Spleen (tissue), 11 donors: ENCODE data around the gene TNFRSF25. TPM values are rescaled to one million over a fixed set of nuclear protein-coding genes. Genes with fewer than 3 reads are reported as not detected.
A peak's percentile ranks its signal among the peaks of the same experiment; 100 is the strongest.

Experiments
- DNase-seq: peaks from one replicate; pipeline ENCODE4 v3.0.0-alpha.2; 2020
- H3K27ac ChIP-seq, 8 donors: fragments of 200-600 bp; sonication (generic) in 7 of 8; 1 replicate in 4 of 8; 2 replicates in 4 of 8; pipeline versions ENCODE4 v1.5.0 to v1.8.0; 2016 to 2021; ENCODE audit warnings: inconsistent platforms in 4 of 8, mild to moderate bottlenecking in 4 of 8, moderate library complexity in 1 of 8
- H3K27me3 ChIP-seq, 7 donors: fragments of 200-600 bp; sonication (generic) in 6 of 7; replicated peaks in 1 of 7; 1 replicate in 4 of 7; 2 replicates in 3 of 7; pipeline versions ENCODE4 v1.5.0 to v1.8.0; 2016 to 2021; ENCODE audit warnings: inconsistent platforms in 3 of 7, mild to moderate bottlenecking in 1 of 7
- H3K36me3 ChIP-seq, 6 donors: fragments of 200-600 bp; sonication (generic) in 5 of 6; 1 replicate in 4 of 6; 2 replicates in 2 of 6; pipeline versions ENCODE4 v1.5.0 to v1.8.0; 2016 to 2021; ENCODE audit warnings: inconsistent platforms in 2 of 6
- H3K4me1 ChIP-seq, 6 donors: fragments of 200-600 bp; sonication (generic) in 5 of 6; 1 replicate in 3 of 6; 2 replicates in 3 of 6; pipeline versions ENCODE4 v1.5.0 to v1.8.0; 2016 to 2021; ENCODE audit warnings: inconsistent platforms in 3 of 6
- H3K4me3 ChIP-seq, 8 donors: fragments of 200-600 bp; sonication (generic) in 7 of 8; 1 replicate in 4 of 8; 2 replicates in 4 of 8; pipeline versions ENCODE4 v1.5.0 to v1.8.0; 2016 to 2021; ENCODE audit warnings: inconsistent platforms in 4 of 8, mild to moderate bottlenecking in 4 of 8, moderate library complexity in 2 of 8
- H3K9me3 ChIP-seq, 8 donors: fragments of 200-600 bp; sonication (generic) in 7 of 8; 1 replicate in 4 of 8; 2 replicates in 4 of 8; pipeline versions ENCODE4 v1.5.0 to v1.8.0; 2016 to 2021; ENCODE audit warnings: inconsistent platforms in 4 of 8
- POLR2A ChIP-seq, 3 donors: fragments of 450-650 bp; IDR thresholded peaks; one replicate each; pipeline ENCODE4 v1.5.1; 2017; ENCODE audit warnings: antibody characterized with exemption in 3 of 3, mild to moderate bottlenecking in 1 of 3
- POLR2AphosphoS5 ChIP-seq, 3 donors: sonication (generic); formaldehyde crosslinking; IDR thresholded peaks; one replicate each; pipeline ENCODE4 v1.5.1; 2017; ENCODE audit warnings: antibody characterized with exemption in 3 of 3
- WGBS, 5 donors: extraction: QIAGEN DNeasy Blood & Tissue Kit in 3 of 5; methylation state at CpG; one replicate each; pipeline versions ENCODE4 v1.1.5 to v1.1.7; 2013 to 2018; 5-methylcytosine and 5-hydroxymethylcytosine counted together
- intact Hi-C: fragments of 100-400 bp; cut with DNase I; formaldehyde crosslinking; loops from one replicate; pipeline ENCODE4 v1.15.0; 2023; ENCODE audit warnings: low total_unique reads
- polyA plus RNA-seq, 3 donors: library from polyadenylated mRNA; stranded (reverse); fragments of 200-250 nt; gene quantifications; one replicate each; pipeline ENCODE4 v1.2.1, GENCODE V29; 2013
- total RNA-seq, 7 donors: library from RNA; depleted of rRNA in 3 of 7; stranded (reverse); fragments of >200 nt in 3 of 7; fragmentation: NEBNext Ultra II Directional in 4 of 7; extraction: Animal tissue kit (Norgen Biotek cat#: 25700) in 4 of 7; gene quantifications; one replicate each; pipeline versions ENCODE4 v1.1.0 to v1.2.1, GENCODE V29; 2016 to 2021
- TF ChIP-seq, protein P1 (sequence below), 11 experiments: fragments of 200-600 bp in 7 of 11; fragments of 450-650 bp in 4 of 11; sonication (generic) in 4 of 11; IDR thresholded peaks in 8 of 11; conservative IDR thresholded peaks in 3 of 11; 1 replicate in 7 of 11; 2 replicates in 4 of 11; pipeline versions ENCODE4 v1.4.0 to v1.8.0; 2016 to 2021; ENCODE audit warnings: antibody characterized with exemption in 11 of 11, inconsistent platforms in 4 of 11, mild to moderate bottlenecking in 1 of 11
- donor health status: healthy with polysubstance abuse.
- donor health status: DM: no; HTN: no; CAD: no; lungs with moderate emphysema.
- donor health status: DM: no; HTN: no; CAD: no.
- donor health status: Bipolar disorder and iron deficiency.
- donor health status: healthy.
- donor health status: DM: no; HTN: no; CAD: no.
- donor health status: DM: yes; HTN: yes; CAD: no.

TNFRSF25 gene
- total and polyA plus RNA-seq, 10 donors: 30.9 to 147 (median 66.8) TPM

DNA sequence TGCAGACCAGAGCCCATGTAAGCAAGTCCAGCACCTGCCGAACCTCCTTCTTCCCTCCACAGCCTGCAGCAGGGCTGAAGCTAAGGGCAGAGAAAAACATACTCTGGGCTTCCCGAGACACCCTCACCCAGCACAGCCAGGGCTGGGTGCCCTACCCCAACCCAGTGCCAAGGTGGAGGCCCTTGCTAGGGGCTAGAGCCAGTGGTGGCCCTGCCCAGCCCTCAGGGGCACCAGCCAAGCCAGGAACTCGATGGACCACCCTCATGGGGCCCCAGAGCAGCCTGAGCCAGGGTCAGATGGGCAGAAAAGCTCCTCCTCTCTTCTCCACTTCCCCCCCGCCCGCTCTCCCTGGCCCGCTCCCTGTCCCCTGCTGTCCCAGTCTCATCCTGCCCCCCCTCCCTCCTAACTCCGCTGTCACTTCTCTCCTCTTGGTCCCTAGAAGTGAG lies 15.9 kb downstream of the TNFRSF25 start:
- Histone ChIP-seq H3K4me1 (peaks cover 9 to 46% (median 32%) of the 10 kb centered on the region in 6 donors), H3K27ac (no peak overlapping the region), H3K27me3 (peaks cover 3 to 100% (median 85%) of the 10 kb centered on the region in 7 donors), H3K9me3 (no peaks in the 10 kb centered on the region), H3K36me3 (no peaks in the 10 kb centered on the region), H3K4me3 (no peak overlapping the region)
- WGBS, 5 donors: 20 to 34% (median 23%) methylated on average over 6 to 7 of the region's 7 CpGs
- intact Hi-C loops: no loop called here
- TF ChIP-seq, protein P1, sequence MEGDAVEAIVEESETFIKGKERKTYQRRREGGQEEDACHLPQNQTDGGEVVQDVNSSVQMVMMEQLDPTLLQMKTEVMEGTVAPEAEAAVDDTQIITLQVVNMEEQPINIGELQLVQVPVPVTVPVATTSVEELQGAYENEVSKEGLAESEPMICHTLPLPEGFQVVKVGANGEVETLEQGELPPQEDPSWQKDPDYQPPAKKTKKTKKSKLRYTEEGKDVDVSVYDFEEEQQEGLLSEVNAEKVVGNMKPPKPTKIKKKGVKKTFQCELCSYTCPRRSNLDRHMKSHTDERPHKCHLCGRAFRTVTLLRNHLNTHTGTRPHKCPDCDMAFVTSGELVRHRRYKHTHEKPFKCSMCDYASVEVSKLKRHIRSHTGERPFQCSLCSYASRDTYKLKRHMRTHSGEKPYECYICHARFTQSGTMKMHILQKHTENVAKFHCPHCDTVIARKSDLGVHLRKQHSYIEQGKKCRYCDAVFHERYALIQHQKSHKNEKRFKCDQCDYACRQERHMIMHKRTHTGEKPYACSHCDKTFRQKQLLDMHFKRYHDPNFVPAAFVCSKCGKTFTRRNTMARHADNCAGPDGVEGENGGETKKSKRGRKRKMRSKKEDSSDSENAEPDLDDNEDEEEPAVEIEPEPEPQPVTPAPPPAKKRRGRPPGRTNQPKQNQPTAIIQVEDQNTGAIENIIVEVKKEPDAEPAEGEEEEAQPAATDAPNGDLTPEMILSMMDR (IDR thresholded peaks at IDR 0.05 in 8 of 11, conservative IDR thresholded peaks at IDR 0.05 in 3 of 11): no peak
- TF ChIP-seq POLR2A (IDR thresholded peaks at IDR 0.05) (no peak), POLR2AphosphoS5 (IDR thresholded peaks at IDR 0.05) (no peak)
- DNase-seq: no peak

DNA sequence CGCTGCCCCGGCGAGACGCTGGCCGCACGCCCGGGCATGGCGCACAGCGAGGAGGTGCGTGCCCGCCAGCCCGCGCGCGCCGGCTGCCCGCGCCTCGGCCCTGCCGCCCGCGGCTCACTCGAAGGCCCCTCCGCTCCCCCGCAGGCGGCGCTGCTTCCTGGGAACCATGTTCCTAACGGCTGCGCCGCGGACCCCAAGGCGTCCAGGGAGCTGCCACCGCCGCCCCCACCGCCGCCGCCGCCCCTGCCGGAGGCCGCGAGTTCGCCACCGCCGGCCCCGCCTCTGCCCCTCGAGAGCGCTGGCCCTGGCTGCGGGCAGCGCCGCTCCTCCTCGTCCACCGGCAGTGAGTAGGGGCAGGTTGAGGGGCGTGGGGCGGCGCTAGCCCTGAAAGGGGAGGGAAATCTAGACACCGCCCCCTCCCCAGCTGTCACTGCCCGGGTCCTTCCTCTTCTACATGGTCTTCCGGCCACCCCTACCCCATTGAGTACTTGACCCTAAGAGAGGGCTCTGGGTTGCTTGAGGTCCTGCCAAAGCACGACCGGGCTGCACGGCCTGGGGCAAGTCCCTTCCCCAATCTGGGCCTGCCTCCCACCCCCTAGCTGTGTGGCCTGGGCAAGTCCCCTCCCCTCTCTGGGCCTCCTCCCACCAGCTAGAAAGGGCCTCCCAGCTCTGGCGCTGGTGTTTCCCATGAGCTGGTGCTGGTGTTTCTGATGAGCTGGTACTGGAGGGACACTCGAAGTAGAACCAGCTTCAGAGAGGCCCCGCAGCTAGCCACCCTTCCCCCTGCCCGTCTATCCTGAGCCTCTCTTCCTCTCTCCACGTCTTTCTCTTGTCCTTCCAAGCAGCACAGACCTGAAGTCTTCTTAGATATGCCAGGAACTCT lies 17.0 kb downstream of the TNFRSF25 start:
- H3K36me3 ChIP-seq: no peaks in the 10 kb centered on the region
- peaks cover 9 to 36% (median 25%) of the 10 kb centered on the region in 6 donors for H3K4me1 ChIP-seq
- H3K27me3 ChIP-seq: peaks cover 3 to 100% (median 75%) of the 10 kb centered on the region in 7 donors
- WGBS, 5 donors: 2 to 8% (median 6%) methylated on average over 16 to 60 of the region's 66 CpGs
- TF ChIP-seq, protein P1 (IDR thresholded peaks at IDR 0.05 in 8 of 11, conservative IDR thresholded peaks at IDR 0.05 in 3 of 11): no peak
- TF ChIP-seq POLR2A (IDR thresholded peaks at IDR 0.05): no peak
- TF ChIP-seq POLR2AphosphoS5 (IDR thresholded peaks at IDR 0.05): no peak
- DNase-seq: no peak
- H3K27ac ChIP-seq: no peak overlapping the region
- intact Hi-C loops: no loop called here
- H3K4me3 ChIP-seq: peak overlapping the region in 3 of 8 donors; percentile 4 to 64 (median 27)
- no peaks in the 10 kb centered on the region for H3K9me3 ChIP-seq

DNA sequence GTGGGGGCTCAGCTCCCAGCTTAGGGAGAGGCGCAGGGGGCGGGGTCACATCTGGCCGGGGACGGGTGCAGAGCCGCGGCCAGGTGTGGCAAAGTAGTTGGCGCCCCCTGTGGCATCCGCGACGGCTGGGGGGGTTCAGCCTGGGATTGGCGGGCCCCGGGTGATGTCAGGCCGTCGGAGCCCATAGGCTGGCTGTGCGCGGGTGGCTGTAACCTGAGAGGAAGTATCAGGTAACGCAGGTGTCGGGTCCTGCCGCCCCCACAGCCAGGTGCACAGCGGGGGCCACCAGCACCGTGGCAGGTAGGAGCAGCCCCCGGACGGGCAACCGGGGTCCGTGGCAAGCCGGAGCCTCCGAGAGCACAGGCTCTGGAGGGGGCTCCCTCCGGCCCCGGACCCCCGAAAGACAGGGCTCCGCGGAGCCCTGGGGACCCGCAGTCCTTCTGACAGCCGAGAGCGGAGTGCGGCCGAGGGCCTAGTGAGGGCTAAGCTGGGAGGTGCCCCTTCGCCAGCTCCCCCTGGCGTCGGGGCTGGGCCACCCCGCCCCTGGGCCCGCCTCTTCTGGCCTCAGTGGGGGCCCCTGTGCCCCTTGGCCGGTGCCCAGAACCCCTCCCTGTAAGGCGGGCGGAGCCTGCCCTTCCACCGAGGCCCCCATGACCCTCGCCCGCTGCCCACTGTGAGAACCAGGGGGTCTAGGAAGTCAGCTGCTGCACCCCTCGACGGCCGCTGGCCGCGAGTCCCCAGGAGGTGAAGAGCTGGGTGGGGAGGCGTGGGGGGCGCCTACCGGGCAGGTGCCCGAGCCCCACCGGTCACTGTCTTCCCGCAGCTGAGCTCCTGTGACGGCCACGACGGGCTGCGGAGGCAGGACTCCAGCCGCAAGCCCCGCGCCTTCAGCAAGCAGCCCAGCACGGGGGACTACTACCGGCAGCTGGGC lies 17.9 kb downstream of the TNFRSF25 start:
- no peak for DNase-seq
- H3K27me3 ChIP-seq: peaks cover 3 to 98% (median 69%) of the 10 kb centered on the region in 7 donors
- TF ChIP-seq, protein P1 (IDR thresholded peaks at IDR 0.05 in 8 of 11, conservative IDR thresholded peaks at IDR 0.05 in 3 of 11): no peak
- TF ChIP-seq POLR2AphosphoS5 (IDR thresholded peaks at IDR 0.05): no peak
- TF ChIP-seq POLR2A (IDR thresholded peaks at IDR 0.05): no peak
- WGBS, 5 donors: 2 to 5% (median 3%) methylated on average over 17 to 68 of the region's 68 CpGs
- peaks cover 9 to 33% (median 24%) of the 10 kb centered on the region in 6 donors for H3K4me1 ChIP-seq
- H3K4me3 ChIP-seq: peak overlapping the region in 5 of 8 donors; percentile 12 to 64 (median 22)
- intact Hi-C loops: no loop called here
- no peaks in the 10 kb centered on the region for H3K9me3 ChIP-seq
- no peak overlapping the region for H3K27ac ChIP-seq
- H3K36me3 ChIP-seq: no peaks in the 10 kb centered on the region
